Measurements from ENCODE around the gene HAS3.

DNA sequence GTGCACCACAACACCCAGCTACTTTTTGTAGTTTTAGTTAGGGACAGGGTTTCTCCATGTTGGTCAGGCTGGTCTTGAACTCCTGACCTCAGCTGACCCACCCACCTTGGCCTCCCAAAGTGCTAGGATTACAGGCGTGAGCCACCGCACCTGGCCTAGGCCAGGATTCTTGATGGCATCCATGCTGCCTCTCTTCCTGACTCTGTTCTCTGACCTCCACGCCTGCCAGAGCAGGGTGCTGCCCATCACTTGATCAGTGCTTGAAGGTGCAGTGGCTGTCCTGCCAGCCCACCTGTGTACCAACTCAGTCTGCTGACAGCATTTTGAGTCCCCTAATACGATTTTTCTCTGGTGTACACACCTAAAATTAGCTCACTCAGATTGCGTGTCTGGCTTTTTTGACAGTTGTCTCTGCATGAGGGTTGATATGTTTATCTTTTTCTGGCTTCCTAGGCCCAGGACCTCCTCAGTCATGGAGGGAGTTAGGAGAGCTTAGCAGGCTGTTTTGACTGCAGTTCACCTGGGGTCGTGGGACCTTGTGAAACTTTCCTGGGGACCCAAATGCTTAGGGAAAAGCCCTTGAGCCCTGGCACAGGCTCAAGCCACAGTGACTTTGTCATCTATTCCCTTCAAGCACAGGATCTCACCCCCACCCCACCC lies 5.9 kb downstream of the HAS3 start:
- TF ChIP-seq, protein P1, sequence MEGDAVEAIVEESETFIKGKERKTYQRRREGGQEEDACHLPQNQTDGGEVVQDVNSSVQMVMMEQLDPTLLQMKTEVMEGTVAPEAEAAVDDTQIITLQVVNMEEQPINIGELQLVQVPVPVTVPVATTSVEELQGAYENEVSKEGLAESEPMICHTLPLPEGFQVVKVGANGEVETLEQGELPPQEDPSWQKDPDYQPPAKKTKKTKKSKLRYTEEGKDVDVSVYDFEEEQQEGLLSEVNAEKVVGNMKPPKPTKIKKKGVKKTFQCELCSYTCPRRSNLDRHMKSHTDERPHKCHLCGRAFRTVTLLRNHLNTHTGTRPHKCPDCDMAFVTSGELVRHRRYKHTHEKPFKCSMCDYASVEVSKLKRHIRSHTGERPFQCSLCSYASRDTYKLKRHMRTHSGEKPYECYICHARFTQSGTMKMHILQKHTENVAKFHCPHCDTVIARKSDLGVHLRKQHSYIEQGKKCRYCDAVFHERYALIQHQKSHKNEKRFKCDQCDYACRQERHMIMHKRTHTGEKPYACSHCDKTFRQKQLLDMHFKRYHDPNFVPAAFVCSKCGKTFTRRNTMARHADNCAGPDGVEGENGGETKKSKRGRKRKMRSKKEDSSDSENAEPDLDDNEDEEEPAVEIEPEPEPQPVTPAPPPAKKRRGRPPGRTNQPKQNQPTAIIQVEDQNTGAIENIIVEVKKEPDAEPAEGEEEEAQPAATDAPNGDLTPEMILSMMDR (IDR thresholded peaks at IDR 0.05; ENCODE audit: low read depth, low read length): no peak
- TF ChIP-seq POLR2A (IDR thresholded peaks at IDR 0.05; ENCODE audit: extremely low read depth, insufficient read length): no peak
- TF ChIP-seq, protein P2, sequence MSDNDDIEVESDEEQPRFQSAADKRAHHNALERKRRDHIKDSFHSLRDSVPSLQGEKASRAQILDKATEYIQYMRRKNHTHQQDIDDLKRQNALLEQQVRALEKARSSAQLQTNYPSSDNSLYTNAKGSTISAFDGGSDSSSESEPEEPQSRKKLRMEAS (IDR thresholded peaks at IDR 0.05; ENCODE audit: low read depth, low read length): no peak
